Motor neuron (in vitro differentiated cells): ENCODE data around the gene TEDC2. TPM values are rescaled to one million over a fixed set of nuclear protein-coding genes. Genes with fewer than 3 reads are reported as not detected.
"Not testable (repeated sequence)": the region's sequence is repeated elsewhere in the genome, so short reads cannot be mapped to it uniquely, and the experiment has no call there.

Experiments
- ATAC-seq, 8 experiments: fragments of 200-7000 bp; cut with Tn5 transposase; replicated peaks in 6 of 8; 2 replicates each; pipeline ENCODE4 v1.8.0; 2021; ENCODE audit warnings: mild to moderate bottlenecking in 8 of 8, moderate library complexity in 8 of 8
- H3K27ac ChIP-seq, 2 donors: fragments of 250-450 bp; sonication (Bioruptor Pico); 2 replicates each; pipeline ENCODE4 v1.9.0; 2021; ENCODE audit warnings: antibody characterized with exemption in 2 of 2, mild to moderate bottlenecking in 2 of 2, moderate library complexity in 1 of 2
- H3K4me1 ChIP-seq, 2 donors: fragments of 250-450 bp; sonication (Bioruptor Pico); replicated peaks in 1 of 2; 2 replicates each; pipeline ENCODE4 v1.6.1; 2021; ENCODE audit warnings: antibody characterized with exemption in 2 of 2, mild to moderate bottlenecking in 2 of 2, moderate library complexity in 1 of 2
- H3K4me3 ChIP-seq, 5 donors: fragments of 250-450 bp; sonication (Bioruptor Pico); 2 replicates each; pipeline ENCODE4 v1.9.0; 2021; ENCODE audit warnings: antibody characterized with exemption in 5 of 5, mild to moderate bottlenecking in 5 of 5, moderate library complexity in 4 of 5
- WGBS, 10 experiments: fragments of 450-650 bp; shearing (Covaris generic); methylation state at CpG; one replicate each; pipeline ENCODE4 v1.0.0; 2022; 5-methylcytosine and 5-hydroxymethylcytosine counted together
- in situ Hi-C, 9 experiments: fragments of 400-800 bp; cut with MboI; loops; one replicate each; pipeline ENCODE4 v1.15.0; 2021; ENCODE audit warnings: low sequenced_read_pairs in 9 of 9, low pct_unique_long_range_greater_than_20kb in 2 of 9; ENCODE audit not compliant: unreplicated experiment in 9 of 9
- total RNA-seq, 8 experiments: library from RNA; unstranded; fragments of 300-600 nt; gene quantifications; 2 replicates each; pipeline versions ENCODE4 v1.2.3 to v1.2.4, GENCODE V29; 2022

Gene TEDC2
- total RNA-seq, 8 experiments from 2014 or later, result 0.61 to 26.8 (median 10.0) TPM

- 50 to 100% (median 76%) methylated on average over 2 to 3 of the region's 3 CpGs; no CpG with 5 or more reads in 4 of the 10 experiments for WGBS, 10 experiments
- in situ Hi-C loops, result loop anchor here in 1 of 9 experiments (25.0 kb wide), 1 partner anchor 139 kb away; the partner anchor contains the start of gene ABCA3
- Histone ChIP-seq H3K27ac (no peak overlapping the region), H3K4me1 (peaks cover 25 to 30% of the 10 kb centered on the region in 2 donors), H3K4me3 (no peak overlapping the region)
- ATAC-seq, result no peak
Observed at GRCh38 chr16:2476741-2477140, 16.8 kb downstream of the TEDC2 start.

DNA sequence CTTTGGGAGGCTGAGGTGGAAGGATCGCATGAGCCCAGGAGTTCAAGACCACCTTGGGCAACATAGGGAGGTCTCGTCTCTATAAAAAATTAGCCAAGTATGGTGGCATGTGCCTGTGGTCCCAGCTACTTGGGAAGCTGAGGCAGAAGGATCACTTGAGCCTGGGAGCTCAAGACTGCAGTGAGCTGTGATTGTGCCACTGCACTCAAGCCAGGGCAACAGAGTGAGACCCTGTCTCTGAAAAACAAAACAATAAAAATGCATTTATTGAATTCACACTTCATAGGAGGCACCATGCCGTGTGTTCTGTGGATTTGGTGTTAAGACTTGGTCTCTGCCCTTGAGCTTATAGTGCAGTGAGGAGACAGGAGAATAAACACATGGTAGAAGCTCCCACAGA lies 17.4 kb downstream of the TEDC2 start:
- WGBS, 10 experiments, result 60 to 100% (median 100%) methylated on average over 1 to 3 of the region's 3 CpGs; no CpG with 5 or more reads in 3 of the 10 experiments
- in situ Hi-C loops, result loop anchor here in 1 of 9 experiments (25.0 kb wide), 1 partner anchor 140 kb away; the partner anchor contains the start of gene ABCA3

DNA sequence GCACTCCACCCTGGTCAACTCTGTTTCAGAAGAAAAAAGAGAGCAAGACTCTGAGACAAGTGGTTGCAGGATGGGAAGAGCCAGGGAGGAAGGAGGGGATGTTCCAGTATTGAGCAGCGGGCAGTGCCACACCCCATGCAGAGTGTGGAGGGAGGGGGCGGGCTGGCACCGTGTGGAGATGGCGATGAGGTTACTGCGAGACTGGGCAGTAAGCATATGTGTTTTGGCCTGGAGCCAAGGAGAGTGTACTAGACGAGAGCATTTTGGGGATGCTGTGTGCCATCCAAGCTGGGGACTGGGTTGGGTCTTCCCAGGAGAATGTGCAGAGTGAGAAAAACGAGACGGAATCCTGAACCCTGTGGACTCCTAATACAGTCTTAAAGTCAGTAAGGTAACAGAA lies 18.4 kb downstream of the TEDC2 start:
- Histone ChIP-seq H3K4me1 (peaks cover 15 to 16% of the 10 kb centered on the region in 2 donors), H3K4me3 (no peak overlapping the region), H3K27ac (no peak overlapping the region)
- ATAC-seq, result no peak
- 40 to 100% (median 81%) methylated on average over 1 to 8 of the region's 8 CpGs; no CpG with 5 or more reads in 6 of the 10 experiments for WGBS, 10 experiments
- in situ Hi-C loops, result loop anchor here in 1 of 9 experiments (25.0 kb wide), 1 partner anchor 141 kb away; the partner anchor contains the start of gene ABCA3

More for the DNA sequence above, 17.4 kb downstream of the TEDC2 start:
- peaks cover 21 to 24% of the 10 kb centered on the region in 2 donors for H3K4me1 ChIP-seq
- no peak overlapping the region for H3K27ac ChIP-seq
- no peak for ATAC-seq
- no peak overlapping the region for H3K4me3 ChIP-seq

DNA sequence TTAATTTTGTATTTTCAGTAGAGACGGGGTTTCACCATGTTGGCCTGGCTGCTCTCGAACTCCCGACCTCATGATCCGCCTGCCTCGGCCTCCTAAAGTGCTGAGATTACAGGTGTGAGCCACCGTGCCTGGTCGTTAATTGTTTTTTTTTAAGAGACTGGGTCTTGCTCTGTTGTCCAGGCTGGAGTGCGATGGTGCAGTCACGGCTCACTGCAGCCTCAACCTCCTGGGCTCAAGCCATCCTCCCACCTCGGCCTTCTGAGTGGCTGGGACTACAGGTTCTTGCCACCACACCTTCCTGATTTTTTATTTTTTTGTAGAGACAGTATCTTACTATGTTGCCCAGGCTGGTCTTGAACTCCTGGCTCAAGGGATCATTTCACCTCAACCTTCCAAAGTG lies 20.1 kb downstream of the TEDC2 start:
- in situ Hi-C loops, result loop anchor here in 1 of 9 experiments (25.0 kb wide), 1 partner anchor 143 kb away; the partner anchor contains the start of gene ABCA3
- ATAC-seq, H3K27ac ChIP-seq, H3K4me3 ChIP-seq: not testable (repeated sequence)
- H3K4me1 ChIP-seq, result peaks cover 13 to 14% of the 10 kb centered on the region in 2 donors
- 93 to 100% (median 100%) methylated on average over 1 to 10 of the region's 10 CpGs; no CpG with 5 or more reads in 1 of the 10 experiments for WGBS, 10 experiments

DNA sequence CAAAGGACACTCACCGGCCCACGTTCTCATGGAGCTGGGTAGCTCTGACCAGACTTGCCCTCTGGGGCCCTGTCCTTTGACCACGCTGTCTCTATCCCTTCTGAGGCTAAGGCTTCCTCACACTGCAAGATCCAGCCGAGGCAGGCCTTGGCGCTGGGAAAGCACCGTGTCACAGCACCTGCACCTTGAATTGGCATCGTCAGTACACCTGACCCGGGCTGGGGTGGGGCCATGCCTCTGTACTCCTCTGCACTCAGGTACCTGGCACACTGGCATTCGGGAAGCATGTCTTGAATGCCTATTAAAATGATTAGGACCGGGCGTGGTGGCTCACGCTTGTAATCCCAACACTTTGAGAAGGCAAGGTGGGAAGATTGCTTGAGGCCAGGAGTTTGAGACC lies 21.0 kb downstream of the TEDC2 start:
- Histone ChIP-seq H3K4me1 (peaks cover 11 to 16% of the 10 kb centered on the region in 2 donors), H3K4me3 (no peak overlapping the region), H3K27ac (no peak overlapping the region)
- in situ Hi-C loops, result loop anchor here in 1 of 9 experiments (25.0 kb wide), 1 partner anchor 144 kb away; the partner anchor contains the start of gene ABCA3
- WGBS, 10 experiments, result 80 to 91% (median 82%) methylated on average over 1 to 8 of the region's 12 CpGs; no CpG with 5 or more reads in 4 of the 10 experiments
- no peak for ATAC-seq

GRCh38 chr16:2481676-2482075 lies 21.8 kb downstream of the TEDC2 start:
- peaks cover 4 to 9% of the 10 kb centered on the region in 2 donors for H3K4me1 ChIP-seq
- no peak overlapping the region for H3K4me3 ChIP-seq
- H3K27ac ChIP-seq, result no peak overlapping the region
- no peak for ATAC-seq
- 63 to 100% (median 82%) methylated on average over 2 to 5 of the region's 7 CpGs; no CpG with 5 or more reads in 4 of the 10 experiments for WGBS, 10 experiments
- in situ Hi-C loops, result loop anchor here in 1 of 9 experiments (25.0 kb wide), 1 partner anchor 144 kb away; the partner anchor contains the start of gene ABCA3

DNA sequence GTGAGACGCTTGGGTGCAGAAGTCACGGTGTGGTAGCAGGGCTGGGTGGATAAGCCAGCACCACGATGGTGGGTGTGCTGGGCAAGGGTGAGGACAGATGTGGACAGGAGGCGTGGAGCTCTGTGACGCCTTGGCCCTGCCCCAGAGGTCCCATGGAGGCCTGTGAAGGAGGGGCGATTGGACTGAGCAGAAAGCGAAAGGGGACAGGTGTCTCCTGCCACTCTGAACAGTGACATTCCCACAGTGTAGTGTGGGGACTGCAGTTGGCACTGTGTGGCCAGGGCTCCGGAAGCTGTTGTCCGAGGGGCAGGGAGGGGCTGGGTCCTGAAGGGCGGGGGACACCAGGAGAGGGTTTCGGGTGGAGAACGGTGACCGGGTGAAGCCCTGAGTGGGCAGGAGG lies 22.3 kb downstream of the TEDC2 start:
- ATAC-seq, result peak in 1 of 8 experiments; percentile 5
- Histone ChIP-seq H3K27ac (no peak overlapping the region), H3K4me3 (no peak overlapping the region), H3K4me1 (peaks cover 3 to 13% of the 10 kb centered on the region in 2 donors)
- WGBS, 10 experiments, result 18 to 93% (median 80%) methylated on average over 1 to 6 of the region's 13 CpGs; no CpG with 5 or more reads in 7 of the 10 experiments
- in situ Hi-C loops, result loop anchor here in 1 of 9 experiments (25.0 kb wide), 1 partner anchor 145 kb away; the partner anchor contains the start of gene ABCA3

GRCh38 chr16:2482708-2483534 lies 23.0 kb downstream of the TEDC2 start:
- Histone ChIP-seq H3K27ac (no peak overlapping the region), H3K4me3 (no peak overlapping the region), H3K4me1 (peaks cover 3 to 15% of the 10 kb centered on the region in 2 donors)
- peak in 7 of 8 experiments; percentile 7 to 94 (median 24) for ATAC-seq
- WGBS, 10 experiments, result 0 to 100% (median 45%) methylated on average over 1 to 5 of the region's 32 CpGs; no CpG with 5 or more reads in 6 of the 10 experiments
- in situ Hi-C loops, result loop anchor here in 1 of 9 experiments (25.0 kb wide), 1 partner anchor 146 kb away; the partner anchor contains the start of gene ABCA3

DNA sequence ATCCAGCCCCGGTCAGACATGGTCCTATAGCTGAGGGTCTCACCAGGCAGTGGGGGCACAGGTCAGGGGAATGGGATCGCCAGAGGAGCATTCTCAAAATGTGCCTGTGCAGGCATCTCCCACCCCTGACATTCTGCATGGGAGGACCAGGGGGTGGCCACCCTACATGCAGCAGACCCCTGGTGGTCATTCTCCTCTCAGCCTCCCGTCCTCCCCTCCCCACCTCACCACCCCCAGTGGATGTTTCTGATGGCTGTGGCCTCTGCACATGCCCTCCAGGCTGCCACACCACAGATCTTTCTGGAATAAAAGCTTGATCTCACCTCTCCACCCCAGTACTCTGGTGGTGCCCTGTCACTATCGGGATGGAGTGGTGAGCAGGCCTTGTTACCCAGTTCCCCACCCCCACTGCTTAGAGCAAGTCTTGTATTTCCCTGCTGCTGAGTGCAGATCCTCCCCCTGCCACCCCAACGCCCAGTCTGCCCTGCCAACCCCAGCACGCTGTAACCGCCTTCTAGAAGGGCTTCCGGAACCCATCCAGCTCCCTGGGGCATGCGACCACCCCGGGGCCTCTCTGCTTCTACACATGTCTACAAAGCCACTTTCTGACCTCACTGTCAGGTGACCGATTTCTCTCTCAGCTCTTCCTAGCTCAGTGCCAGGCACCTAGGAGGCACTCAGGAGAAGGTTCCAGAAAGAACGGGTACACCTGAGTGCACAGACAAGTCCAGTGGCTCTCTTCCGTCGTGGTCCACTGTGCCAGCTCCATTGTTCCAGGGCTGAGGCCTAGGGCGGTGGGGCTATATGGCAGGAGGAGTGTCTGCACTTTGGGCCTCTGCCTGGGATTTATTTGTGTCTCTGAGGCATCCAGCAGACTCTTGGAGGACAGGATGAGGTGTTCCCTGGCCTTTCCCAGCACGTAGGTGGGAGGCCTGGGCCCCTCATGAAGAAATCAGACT lies 24.3 kb downstream of the TEDC2 start:
- Histone ChIP-seq H3K4me1 (peaks cover 3 to 15% of the 10 kb centered on the region in 2 donors), H3K27ac (no peak overlapping the region)
- in situ Hi-C loops, result loop anchor here in 1 of 9 experiments (25.0 kb wide), 1 partner anchor 147 kb away; the partner anchor contains the start of gene ABCA3

DNA sequence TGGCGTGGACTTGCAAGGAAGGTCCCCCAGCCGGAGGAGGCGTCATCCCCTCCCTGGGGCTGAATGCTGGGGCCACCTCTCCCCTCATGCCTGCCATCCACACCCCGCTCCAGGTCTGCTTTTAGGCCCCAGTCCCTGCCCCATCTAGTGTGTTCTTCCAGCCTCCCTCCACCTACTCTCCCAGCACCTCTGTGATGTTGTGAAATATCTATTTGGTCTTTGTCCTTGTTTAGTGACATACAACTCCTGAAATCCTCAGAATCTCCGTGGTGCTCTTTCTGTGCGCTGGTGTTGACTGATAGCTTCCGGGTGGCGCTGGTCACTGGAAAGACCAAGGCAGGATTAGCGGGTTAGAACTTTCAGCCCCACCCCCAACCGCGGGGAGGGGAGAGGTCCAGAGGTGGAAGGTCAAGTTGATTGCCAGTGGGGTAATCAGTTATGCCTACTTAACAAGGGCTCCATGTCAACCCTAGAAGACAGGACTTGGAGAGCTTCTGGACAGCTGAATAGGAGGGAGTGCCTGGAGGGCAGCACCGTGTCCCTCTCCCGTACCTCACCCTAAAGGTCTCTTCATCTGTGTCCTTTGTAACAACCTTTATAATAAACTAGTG lies 25.1 kb downstream of the TEDC2 start:
- no peak for ATAC-seq
- in situ Hi-C loops, result loop anchor here in 1 of 9 experiments (25.0 kb wide), 1 partner anchor 148 kb away; the partner anchor contains the start of gene ABCA3
- Histone ChIP-seq H3K4me1 (peaks cover 3 to 15% of the 10 kb centered on the region in 2 donors), H3K4me3 (no peak overlapping the region), H3K27ac (no peak overlapping the region)
- 67 to 100% (median 82%) methylated on average over 4 to 8 of the region's 13 CpGs; no CpG with 5 or more reads in 5 of the 10 experiments for WGBS, 10 experiments

More for the DNA sequence above, 24.3 kb downstream of the TEDC2 start:
- WGBS, 10 experiments, result 80 to 100% (median 89%) methylated on average over 1 to 8 of the region's 16 CpGs; no CpG with 5 or more reads in 4 of the 10 experiments
- H3K4me3 ChIP-seq, result no peak overlapping the region
- ATAC-seq, result no peak

DNA sequence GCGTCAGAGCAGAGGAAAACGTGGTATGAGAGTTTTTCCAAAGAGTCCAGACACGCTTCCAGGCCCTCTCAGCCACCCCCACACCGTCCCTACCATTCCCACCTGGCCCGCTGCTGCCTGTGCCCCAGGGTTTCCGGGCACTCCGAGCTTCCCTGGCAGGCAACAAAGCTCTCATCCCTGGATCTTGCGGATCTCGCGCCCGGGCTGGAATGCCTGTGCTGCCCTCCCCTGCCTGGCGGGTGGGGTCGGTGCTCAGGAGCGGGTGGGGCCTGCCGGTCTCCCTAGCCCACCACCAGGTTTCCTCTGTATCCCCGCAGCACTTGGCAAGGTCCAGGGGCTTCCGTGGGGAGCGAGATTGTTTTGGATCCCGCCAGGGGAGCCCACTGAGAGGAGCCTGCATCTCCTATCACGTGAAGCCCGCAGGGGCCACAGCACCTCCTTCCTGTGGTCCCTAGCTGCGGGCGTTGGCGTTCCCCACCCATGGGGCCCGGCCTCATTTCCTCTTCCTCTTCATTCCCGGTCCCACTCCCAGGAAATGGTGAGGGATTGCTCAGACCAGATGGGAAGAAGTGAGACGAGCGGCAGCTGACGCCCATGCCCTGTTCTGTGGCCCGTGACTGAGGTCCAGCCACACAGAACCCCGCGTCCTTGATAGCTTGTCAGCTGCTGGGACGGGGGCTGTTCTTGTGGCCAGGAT lies 26.1 kb downstream of the TEDC2 start:
- H3K27ac ChIP-seq, result no peak overlapping the region
- H3K4me3 ChIP-seq, result no peak overlapping the region
- peak in 1 of 8 experiments; percentile 13 for ATAC-seq
- WGBS, 10 experiments, result 30 to 93% (median 82%) methylated on average over 2 to 13 of the region's 33 CpGs; no CpG with 5 or more reads in 6 of the 10 experiments
- in situ Hi-C loops, result loop anchor here in 1 of 9 experiments (25.0 kb wide), 1 partner anchor 149 kb away; the partner anchor contains the start of gene ABCA3
- peaks cover 3 to 15% of the 10 kb centered on the region in 2 donors for H3K4me1 ChIP-seq
